GM21447 (cell line): ENCODE results near the gene IKZF5.

Source experiments
- ATAC-seq: cut with Tn5 transposase; IDR thresholded peaks from one replicate; pipeline ENCODE4 v1.9.1; 2021; ENCODE audit not compliant: unreplicated experiment

IKZF5 gene, protein sequence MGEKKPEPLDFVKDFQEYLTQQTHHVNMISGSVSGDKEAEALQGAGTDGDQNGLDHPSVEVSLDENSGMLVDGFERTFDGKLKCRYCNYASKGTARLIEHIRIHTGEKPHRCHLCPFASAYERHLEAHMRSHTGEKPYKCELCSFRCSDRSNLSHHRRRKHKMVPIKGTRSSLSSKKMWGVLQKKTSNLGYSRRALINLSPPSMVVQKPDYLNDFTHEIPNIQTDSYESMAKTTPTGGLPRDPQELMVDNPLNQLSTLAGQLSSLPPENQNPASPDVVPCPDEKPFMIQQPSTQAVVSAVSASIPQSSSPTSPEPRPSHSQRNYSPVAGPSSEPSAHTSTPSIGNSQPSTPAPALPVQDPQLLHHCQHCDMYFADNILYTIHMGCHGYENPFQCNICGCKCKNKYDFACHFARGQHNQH

DNA sequence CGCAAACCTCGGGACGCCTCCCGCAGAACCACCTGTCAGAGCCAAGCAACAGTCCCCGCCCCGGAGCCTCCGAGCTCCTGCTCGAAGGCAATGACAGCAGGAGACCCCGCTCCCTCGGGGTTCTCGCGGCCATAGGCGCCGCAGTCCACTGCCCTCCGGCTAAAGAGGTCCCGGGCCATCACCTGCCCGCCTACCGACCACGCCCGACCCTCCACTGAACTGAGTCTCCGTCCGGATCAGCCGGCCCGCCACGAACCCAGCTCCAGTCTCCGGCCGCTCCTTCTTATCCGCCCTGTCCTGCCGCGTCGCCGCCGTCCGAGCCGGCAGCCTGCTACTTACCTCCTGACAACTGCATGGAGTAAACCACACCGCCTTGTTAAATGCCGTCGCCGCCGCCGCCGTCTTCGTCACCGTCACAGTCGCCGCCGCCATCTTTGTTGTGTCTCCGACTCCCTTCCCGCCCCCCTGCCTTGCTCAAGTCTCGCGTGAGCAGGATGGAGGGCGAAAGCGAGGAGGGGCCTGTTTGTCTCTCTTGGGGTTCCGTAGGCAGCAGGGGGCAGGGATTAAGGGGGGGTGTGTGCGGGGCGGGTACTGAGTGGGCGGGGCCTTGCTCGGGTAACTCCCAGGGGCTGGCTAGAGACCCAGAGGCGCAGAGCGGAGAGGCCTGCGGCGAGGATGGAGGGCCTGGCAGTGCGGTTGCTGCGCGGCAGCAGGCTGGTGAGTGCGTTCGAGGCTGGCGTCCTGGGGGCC is at the start of gene IKZF5, which contains the start of gene ACADSB:
TSS of gene IKZF5 (minus strand) at position 441 of the 750 bp plus-strand sequence. CDS start 10,170 bp downstream, outside the sequence.
TSS of gene ACADSB (plus strand) at position 652 of the 750 bp plus-strand sequence. CDS start at position 676, 24 bp downstream.
- peak; percentile 85 for ATAC-seq

DNA sequence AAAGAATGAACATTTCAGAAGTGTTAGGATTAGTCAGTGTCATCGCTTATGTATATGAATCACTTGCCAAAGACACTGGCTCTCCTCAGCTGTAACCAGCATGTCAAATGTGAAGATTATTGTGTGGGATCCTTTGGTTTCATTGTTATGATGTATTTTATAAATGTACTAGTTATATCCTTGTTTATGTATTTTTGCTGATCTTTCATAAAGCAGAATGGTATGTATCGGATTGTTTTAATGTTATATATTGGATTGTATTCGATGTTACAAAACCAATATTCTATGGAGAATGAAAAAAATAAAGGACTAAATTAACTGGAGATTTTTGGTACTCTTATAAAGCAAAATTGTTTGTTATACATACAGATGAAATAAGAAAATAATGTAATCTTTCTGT is 49.4 kb upstream of the IKZF5 start:
- no peak for ATAC-seq

DNA sequence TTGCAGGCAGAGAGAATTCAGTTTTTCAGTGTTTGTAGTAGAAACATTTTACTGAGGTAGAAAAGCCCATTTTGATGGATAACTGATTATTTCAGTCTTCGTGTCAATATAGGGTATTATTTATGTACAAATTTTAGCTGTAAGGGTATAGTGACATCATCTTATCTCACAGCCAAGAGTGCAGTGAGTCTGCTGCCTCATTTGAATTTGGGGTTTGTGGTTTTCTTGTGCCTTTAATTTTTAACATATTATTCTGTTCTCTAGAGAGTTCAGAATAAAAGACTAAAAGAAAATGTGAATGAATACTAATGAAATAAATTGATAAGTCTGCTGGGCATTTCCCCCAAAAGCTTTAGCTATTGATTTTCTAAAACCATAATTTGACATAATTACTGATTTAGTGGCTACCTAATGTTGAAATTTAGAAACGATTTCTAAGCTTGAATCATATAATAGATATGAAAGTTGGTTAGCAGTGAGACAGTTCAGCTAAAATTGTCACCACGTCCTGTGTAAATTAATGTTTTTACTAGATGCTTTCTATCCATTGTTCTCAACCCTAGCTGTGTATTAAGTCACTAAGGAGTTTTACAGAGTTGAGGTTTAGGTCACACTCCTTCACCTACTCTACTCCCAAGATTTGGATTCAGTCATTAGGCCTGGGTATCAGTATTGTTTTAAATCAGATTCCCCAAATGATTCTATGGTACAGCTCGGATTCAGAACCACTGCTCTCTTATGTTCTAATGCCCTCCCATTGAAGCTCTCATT is 37.6 kb upstream of the IKZF5 start:
- no peak for ATAC-seq

DNA sequence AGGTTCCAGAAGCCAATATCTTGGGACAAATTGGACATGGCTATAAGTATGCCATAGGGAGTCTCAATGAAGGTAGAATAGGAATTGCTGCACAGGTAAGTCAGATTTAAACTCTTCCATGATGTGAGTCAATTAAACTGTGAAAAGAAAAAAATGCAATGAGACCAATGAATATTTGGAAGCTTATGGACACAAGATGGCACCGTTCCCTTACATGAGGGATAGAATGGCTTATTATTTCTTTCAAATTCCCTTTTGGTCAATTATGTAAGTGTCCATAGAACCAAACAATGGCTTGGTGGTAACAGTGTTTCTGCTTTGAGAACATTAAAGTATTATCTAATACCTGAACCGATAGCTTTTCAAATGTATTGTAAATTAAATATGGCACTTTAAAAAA is 35.8 kb upstream of the IKZF5 start:
- no peak for ATAC-seq

DNA sequence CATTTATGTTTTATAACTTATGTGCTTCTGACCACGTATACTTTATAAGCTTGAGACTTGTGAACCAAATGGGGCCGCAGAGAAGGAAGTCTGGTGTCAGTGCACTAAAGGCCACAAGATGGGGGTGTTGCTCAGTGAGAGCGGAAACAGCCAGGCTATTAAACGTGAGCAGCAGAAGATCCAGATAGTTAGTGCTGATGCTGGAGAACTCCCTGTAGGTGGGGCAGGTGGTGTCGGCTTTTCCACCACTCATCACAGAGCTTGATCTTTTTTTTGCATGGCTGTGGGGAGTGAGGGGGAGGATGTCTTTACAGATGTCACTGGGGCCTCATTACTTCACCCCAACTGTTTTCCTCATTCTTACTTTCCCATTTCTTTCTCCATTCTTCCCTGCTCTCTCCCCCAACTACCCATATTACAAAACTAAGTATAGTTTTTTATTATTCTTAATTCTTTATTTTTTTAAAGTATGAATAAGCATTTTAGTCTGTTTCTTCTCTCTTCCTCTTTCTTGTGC is 34.9 kb upstream of the IKZF5 start:
- peak; percentile 72 for ATAC-seq

DNA sequence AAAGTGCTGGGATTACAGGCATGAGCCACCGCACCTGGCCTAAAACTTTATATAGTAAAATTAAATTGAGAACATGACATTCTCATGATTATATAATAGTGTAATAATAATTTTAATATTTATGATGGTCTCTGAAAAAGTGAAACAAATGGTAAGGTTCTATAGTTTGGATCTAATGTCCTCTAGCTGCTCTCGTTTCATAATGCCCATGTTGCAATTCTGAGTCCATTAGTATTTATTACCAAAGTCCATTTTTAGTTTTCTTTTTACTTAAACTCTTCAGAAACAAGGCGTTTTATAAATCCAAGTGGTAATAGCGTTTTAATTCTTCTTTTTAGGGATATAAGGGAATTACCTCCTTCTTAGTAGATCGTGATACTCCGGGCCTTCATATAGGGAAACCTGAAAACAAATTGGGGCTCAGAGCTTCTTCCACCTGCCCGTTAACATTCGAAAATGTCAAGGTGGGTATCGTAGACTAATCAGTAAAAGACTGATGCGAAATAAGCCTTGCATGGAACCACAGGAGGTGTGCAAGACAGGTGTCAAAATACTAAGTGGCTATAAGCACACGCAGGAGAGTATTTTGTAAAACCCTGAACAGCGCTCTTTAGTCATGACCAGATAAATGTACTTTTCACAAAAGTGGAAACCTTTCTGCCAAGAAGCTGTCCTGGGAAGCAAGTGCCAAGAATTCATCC is 34.3 kb upstream of the IKZF5 start:
- no peak for ATAC-seq

DNA sequence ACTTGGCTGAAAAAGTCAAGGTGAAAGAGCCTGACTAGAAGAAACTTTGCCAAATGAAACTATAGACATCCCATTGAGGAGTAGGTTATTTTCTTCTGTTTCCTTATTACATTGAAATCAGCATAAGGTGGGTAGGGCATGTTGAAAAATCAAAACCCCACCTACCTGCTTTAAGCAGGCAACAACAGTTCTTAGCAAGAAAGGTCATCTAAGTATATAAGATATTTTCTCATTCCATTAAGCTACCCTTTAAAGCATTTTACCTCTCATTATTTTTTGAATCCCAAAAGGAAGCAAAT is 31.0 kb upstream of the IKZF5 start:
- no peak for ATAC-seq

DNA sequence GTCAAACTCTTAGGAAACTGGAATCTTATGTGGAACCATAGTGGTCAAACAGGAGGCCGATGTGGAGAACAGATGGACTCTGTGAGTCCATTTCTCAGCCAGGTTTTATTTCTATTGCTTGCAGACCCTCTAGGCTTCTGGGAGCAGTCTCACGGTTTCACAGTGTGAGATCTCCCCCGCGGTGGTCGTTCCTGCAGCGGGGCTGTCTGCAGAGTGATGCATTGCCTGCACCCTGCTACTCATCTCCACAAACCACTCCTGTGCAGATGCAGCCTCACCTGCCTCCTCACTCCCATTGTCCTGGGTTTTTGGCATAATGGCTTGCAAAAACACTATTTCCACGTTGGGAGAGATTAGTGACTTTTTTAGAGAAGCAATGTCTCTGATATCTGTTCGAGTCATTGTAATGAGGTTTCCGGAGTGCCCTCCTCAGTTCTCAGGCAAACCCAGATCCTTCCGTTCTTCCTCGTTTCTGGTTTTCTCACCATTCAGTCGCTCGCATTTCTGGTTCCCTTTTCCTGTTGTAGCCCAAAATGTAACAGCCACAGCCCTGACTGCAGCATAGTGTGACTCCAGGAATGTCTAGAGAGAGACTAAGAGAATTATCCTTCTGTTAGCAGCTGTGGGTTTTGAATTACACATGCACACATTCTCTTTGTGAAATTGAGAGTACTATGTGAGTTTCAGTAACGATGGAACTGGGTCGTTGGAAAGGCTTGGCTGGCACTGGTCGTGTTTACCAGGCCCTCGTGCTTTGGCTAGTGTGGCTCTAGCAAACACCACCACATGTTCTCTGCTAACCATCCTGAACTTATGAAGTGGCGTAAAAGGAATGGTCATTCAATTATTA is 30.4 kb upstream of the IKZF5 start:
- no peak for ATAC-seq

DNA sequence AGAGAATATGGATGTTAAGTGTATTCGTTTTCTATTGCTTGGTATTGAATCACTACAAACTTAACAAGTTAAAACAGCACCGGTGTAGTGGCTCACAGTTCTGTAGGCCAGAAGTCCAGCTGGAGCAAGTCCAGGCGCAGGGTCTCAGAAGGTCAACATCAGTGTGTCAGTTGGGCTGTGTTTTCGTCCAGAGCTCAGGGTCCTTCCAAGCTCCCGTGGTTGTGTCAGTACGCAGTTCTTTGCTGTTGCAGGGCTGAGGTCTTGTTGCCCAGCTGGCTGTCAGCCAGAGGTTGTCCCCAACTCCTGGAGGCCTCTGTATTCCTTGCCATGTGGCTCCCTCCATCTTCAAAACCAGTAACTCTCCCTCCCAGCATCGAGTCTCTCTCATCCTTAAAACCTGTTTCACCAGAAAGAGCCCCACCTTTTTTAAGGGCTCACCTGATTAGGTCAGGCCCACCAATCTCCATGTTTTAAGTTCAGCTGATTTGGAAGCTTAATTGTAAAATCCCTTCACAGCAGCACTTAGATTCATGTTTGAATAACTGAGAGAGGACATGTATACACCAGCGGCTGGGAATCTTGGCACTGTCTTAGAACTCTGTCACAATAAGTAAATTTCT is 27.0 kb upstream of the IKZF5 start:
- no peak for ATAC-seq

DNA sequence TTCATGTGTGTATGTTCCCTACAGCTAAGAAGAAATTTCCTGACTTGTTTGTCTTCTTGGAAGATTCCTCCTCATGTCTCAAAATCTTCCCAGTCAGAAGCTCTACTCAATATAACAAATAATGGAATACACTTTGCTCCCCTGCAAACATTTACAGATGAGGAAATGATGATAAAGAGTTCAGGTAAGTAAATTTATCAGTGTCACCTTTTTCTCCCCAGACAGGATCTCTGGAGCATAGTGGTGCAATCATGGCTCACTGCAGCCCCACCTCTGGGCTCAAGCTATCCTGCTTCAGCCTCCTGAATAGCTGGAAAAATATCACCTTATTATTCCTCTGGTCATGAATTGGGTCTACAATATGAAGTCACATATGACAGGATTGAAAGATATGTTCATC is 25.7 kb upstream of the IKZF5 start:
- no peak for ATAC-seq

DNA sequence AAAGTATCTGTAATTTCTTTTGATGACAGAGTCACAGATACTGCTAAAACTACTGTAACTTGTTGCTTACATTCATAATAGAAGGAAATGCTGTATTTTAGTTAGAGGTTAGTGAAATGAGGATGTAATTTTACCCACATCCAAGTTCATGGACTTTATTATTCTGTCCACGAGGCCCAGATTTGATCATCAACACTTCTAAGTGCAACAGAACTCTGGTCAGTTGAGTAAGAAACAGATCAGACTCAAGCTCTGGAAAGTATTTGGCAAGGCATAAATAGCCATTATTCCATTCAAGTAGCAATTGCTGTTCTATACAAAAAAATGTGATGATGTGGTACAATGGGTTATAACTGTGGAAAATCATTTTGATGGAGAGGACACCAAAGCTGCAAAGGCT is 22.5 kb upstream of the IKZF5 start:
- no peak for ATAC-seq

DNA sequence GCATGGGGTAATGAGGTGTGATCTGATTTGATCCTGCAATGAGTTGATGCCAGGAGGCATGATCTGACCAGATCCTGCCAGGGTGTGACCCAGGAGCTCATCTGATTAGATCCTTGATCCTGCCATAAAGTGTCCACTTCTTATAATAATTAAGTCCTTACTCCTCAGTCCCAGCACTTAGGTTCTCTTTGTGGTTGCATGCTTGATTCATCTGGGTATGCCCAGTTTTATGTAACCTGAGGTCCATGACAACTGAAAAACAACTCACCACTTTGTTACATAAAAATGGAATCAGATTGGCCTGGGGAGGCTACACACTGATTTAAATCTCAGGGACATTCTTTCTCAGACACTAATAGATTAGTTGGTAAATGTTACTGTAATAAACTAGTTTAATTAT is 19.3 kb upstream of the IKZF5 start:
- ATAC-seq, result no peak

DNA sequence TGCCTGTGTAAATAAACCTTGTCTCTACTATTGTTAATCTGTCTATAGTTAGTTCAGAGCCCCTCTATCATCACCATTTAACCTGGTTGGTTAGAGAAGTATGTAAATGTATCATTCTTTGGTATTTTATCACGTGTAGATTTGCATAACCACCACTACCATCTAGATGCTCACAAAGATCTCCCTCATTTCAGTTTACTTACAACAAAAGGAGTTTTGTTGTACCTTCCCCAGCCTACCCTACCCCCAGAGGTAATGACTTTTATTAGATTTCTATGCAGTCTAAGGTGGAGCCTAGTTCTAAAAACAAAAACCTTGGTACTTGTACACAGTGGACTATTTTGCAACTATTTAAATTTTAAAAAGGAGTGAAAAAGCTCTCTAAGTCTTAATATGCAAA is 17.7 kb upstream of the IKZF5 start:
- no peak for ATAC-seq

DNA sequence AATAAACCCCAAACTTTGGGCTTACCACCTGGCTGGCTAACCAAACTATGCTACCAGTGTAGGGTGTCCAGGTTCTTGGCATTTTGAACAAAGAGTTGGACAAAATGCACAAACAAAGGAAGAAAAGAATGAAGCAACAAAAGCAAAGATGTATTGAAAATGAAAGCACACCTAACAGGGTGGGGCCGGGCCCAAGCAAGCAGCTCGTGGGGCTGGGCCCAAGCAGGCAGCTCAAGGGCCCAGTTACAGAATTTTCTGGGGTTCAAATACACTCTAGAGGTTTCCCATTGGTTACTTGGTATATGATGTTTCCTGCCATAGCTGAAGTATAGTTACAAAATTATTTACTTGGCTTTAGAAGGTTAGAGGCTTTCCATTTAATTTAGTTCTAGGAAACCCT is 15.9 kb upstream of the IKZF5 start:
- no peak for ATAC-seq

DNA sequence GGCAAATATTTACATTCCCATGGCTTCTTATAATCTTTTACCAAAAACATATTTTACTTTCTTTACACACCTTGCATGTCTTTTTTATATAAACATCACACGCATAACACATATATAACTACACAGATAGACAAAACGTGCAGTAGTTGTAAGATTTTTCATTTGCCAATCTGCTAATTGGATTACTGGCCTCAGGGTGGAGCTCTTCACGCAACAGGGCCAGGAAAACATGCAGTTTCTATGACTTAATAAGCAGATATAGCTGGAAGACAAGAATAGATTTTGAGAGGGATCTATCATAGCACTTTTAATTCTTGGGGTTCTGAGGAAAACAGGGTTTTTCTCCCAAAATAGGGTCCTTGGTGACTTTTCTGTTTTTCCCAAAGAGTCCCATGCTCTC is 12.9 kb upstream of the IKZF5 start:
- no peak for ATAC-seq

DNA sequence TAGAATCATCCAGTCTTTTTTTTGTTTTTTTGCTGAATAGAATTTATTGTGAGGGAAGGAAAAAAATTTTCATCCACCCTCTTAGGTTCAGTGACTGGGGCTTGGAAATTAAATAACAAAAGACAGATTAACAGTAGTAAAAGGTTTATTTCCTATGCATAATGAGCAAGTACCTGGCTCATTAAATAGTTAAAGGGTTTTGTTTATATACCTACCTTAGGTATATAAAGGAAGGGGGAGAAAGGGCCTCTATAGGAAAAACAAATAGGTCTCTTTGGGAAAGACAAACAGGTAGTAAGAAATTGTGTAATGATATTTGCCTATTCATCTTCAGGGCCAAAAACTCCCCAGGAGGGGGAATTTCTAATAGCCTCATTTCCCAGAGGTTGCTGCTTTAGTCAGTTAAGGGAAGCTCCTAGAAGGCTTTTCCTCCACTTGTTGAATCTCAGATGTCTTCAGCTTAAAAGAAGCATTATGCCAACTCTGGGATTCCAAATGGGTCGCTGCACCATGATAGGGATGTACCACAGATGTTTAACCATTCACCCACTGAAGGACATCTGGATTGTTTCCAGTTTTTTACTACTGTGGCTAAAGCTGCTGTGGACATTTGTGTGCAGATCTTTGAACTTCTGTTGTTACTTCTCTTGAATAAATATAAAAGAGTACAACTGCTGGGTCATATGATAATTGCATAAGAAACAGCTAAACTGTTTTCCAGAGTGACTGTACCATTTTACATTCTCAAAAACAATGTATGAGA is 11.5 kb upstream of the IKZF5 start:
- ATAC-seq, result no peak

DNA sequence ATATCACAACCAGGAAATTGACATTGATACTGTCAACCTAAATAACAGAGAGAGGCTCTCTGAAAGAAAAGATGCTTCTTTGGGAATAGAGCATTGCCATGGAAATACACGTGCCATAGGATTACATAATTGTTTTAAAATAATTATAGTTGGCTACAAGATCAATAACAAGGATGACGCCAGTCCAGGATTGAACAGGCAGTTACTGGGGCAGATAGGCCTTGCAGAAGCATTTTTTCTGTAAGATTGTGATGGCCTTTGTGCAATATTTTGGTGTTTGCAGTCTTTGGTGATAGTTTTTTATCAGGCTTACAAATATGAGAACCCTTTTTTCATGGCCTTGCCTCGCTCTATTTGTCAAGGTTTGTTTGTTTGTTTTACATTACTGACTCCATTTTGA is 10.7 kb upstream of the IKZF5 start:
- ATAC-seq, result no peak

DNA sequence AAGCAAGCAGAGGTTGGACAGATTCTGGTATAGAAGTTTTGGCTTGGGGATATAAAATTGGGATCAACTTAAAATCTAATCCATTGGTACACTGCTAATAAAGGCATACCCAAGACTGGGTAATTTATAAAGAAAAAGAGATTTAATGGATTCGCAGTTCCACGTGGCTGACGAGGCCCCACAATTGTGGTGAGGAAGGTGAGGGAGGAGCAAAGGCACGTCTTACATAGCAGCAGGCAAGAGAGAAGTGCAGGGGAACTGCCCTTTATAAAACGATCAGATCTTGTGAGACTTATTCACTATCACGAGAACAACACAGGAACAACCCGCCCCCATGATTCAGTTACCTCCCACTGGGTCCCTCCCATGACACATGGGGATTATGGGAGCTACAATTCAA is 9.9 kb upstream of the IKZF5 start:
- no peak for ATAC-seq
